Liver (tissue), 2 donors: ENCODE data around the gene MYO7B.

Experiments
- EGR1 ChIP-seq, 2 donors: IDR thresholded peaks; 2 replicates each; pipeline ENCODE4 v1.6.1; 2016 to 2018; ENCODE audit warnings: antibody characterized with exemption in 2 of 2, low read depth in 2 of 2
- REST ChIP-seq: IDR thresholded peaks from 2 replicates; pipeline ENCODE4 v1.6.1; 2016; ENCODE audit warnings: antibody characterized with exemption, mild to moderate bottlenecking
- donor health status: healthy.

GRCh38 chr2:127658641-127659407 is 123.3 kb downstream of the MYO7B start:
- TF ChIP-seq REST (no peak), EGR1 (IDR thresholded peaks at IDR 0.05; ENCODE audit: low read depth in 2 of 2) (no peak)
